ENCODE results near the gene SEMG2. TPM values are rescaled to one million over a fixed set of nuclear protein-coding genes. Genes with fewer than 3 reads are reported as not detected.

Gene SEMG2
- total and polyA plus RNA-seq, 2 of the 13 experiments (the other 11 are each of a cell fraction or from before 2014, with no cell fraction given), result not detected

DNA sequence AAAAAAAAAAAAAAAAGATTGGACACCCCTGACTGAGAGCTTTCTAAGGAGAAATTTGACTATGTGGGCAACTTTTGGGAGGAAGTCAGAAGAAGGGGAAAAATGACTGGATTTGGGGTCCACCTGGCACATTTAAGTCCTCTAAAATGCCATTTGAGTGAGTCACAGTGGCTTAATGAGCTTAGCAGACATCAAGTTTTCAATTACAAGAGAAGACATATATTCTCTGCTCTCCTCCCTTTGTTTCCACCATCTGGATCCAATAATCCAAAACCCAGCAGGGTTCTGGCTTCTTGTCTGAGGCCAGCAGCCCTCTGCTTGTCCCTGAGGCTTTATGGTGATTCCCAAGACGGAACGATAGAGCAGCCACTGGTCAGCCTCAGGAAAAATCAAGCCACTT lies 39.5 kb upstream of the SEMG2 start:
- DNase-seq (ENCODE audit: low spot score), result no peak
- Histone ChIP-seq H3K27ac (ENCODE audit: extremely low read length, insufficient read depth, low read length) (no peak overlapping the region), H3K36me3 (replicated peaks in 1 of 2; ENCODE audit: control insufficient read depth in 1 of 2, insufficient read depth in 2 of 2, low read length in 2 of 2) (no peaks in the 10 kb centered on the region), H4K20me1 (ENCODE audit: insufficient read depth, low read length) (no peaks in the 10 kb centered on the region), H3K4me1 (ENCODE audit: insufficient read depth, low read length) (no peaks in the 10 kb centered on the region), H3K9ac (ENCODE audit: insufficient read depth, low read depth, low read length) (no peak overlapping the region), H3K4me2 (ENCODE audit: low read depth, low read length) (no peak overlapping the region), H3K4me3 (replicated peaks in 1 of 3; ENCODE audit: insufficient read depth in 1 of 3, low read depth in 2 of 3, low read length in 3 of 3) (no peak overlapping the region), H3K79me2 (ENCODE audit: insufficient read depth, low read length) (no peaks in the 10 kb centered on the region), H2AFZ (ENCODE audit: low read length) (no peak overlapping the region), H3K27me3 (ENCODE audit: control insufficient read depth in 1 of 2, insufficient read depth in 2 of 2, low read length in 2 of 2) (peaks cover 0 to 12% of the 10 kb centered on the region in 2 experiments; a peak in 2 of 5 replicates), H3K9me3 (ENCODE audit: low read length) (no peaks in the 10 kb centered on the region)
- in situ Hi-C loops (cut with HindIII; ENCODE audit: extremely low pct_ligation_motif_present, low pct_unique_long_range_greater_than_20kb), result no loop called here
- no peak for ATAC-seq
- BruUV-seq (replicated peaks), result no TSS peak
- ChIA-PET POLR2A (no interaction called here), CTCF (ENCODE audit: low intra/inter-chr PET ratio, low total read pairs) (no interaction called here)
- WGBS (ENCODE audit: low lambda C conversion rate), result 38% methylated on average over 2 of the region's 2 CpGs
- FAIRE-seq, result no peak
- TF ChIP-seq ZNF510 (CRISPR knock-in tag; IDR thresholded peaks at IDR 0.05; ENCODE audit: low read depth) (no peak), SSRP1 (CRISPR knock-in tag; IDR thresholded peaks at IDR 0.05) (no peak), ZNF282 (IDR thresholded peaks at IDR 0.05; ENCODE audit: partially characterized antibody) (no peak)
- intact Hi-C loops (cut with micrococcal nuclease; ENCODE audit: unreplicated experiment), result no loop called here

- no TSS peak for BruUV-seq (replicated peaks)
- H2AFZ ChIP-seq (ENCODE audit: low read length), result no peak overlapping the region
- no peaks in the 10 kb centered on the region for H3K9me3 ChIP-seq (ENCODE audit: low read length)
- WGBS (ENCODE audit: low lambda C conversion rate), result 12% methylated on average over 2 of the region's 2 CpGs
- FAIRE-seq (no peak), ATAC-seq (no peak), DNase-seq (ENCODE audit: low spot score) (no peak)
- no peaks in the 10 kb centered on the region for H3K79me2 ChIP-seq (ENCODE audit: insufficient read depth, low read length)
- H3K36me3 ChIP-seq (replicated peaks in 1 of 2; ENCODE audit: control insufficient read depth in 1 of 2, insufficient read depth in 2 of 2, low read length in 2 of 2), result no peaks in the 10 kb centered on the region
- H4K20me1 ChIP-seq (ENCODE audit: insufficient read depth, low read length), result no peaks in the 10 kb centered on the region
- no peak overlapping the region for H3K9ac ChIP-seq (ENCODE audit: insufficient read depth, low read depth, low read length)
- no peaks in the 10 kb centered on the region for H3K4me1 ChIP-seq (ENCODE audit: insufficient read depth, low read length)
- ChIA-PET POLR2A (no interaction called here), CTCF (ENCODE audit: low intra/inter-chr PET ratio, low total read pairs) (no interaction called here)
- no peak overlapping the region for H3K4me3 ChIP-seq (replicated peaks in 1 of 3; ENCODE audit: insufficient read depth in 1 of 3, low read depth in 2 of 3, low read length in 3 of 3)
- no peak overlapping the region for H3K27ac ChIP-seq (ENCODE audit: extremely low read length, insufficient read depth, low read length)
- no peak overlapping the region for H3K4me2 ChIP-seq (ENCODE audit: low read depth, low read length)
- intact Hi-C loops (cut with micrococcal nuclease; ENCODE audit: unreplicated experiment) (no loop called here), in situ Hi-C loops (cut with HindIII; ENCODE audit: extremely low pct_ligation_motif_present, low pct_unique_long_range_greater_than_20kb) (no loop called here)
- peaks cover 0 to 12% of the 10 kb centered on the region in 2 experiments; a peak in 2 of 5 replicates for H3K27me3 ChIP-seq (ENCODE audit: control insufficient read depth in 1 of 2, insufficient read depth in 2 of 2, low read length in 2 of 2)
- no peak for TF ChIP-seq NCOA2 (CRISPR knock-in tag; IDR thresholded peaks at IDR 0.05)
- no peak for TF ChIP-seq ZMYM2 (CRISPR knock-in tag; IDR thresholded peaks at IDR 0.05)
- no peak for TF ChIP-seq PRMT3 (CRISPR knock-in tag; IDR thresholded peaks at IDR 0.05; ENCODE audit: borderline replicate concordance, low read depth)
- TF ChIP-seq NFKBIZ (CRISPR knock-in tag; IDR thresholded peaks at IDR 0.05), result no peak
- TF ChIP-seq FOXK1 (CRISPR knock-in tag; IDR thresholded peaks at IDR 0.05; ENCODE audit: borderline replicate concordance, low read depth), result no peak
- no peak for TF ChIP-seq ZNF792 (CRISPR knock-in tag; IDR thresholded peaks at IDR 0.05)
- no peak for TF ChIP-seq NONO (IDR thresholded peaks at IDR 0.05)
- no peak for TF ChIP-seq NONO (CRISPR knock-in tag; conservative IDR thresholded peaks at IDR 0.05)
- TF ChIP-seq HNRNPL (IDR thresholded peaks at IDR 0.05; ENCODE audit: low read depth, low read length), result no peak
- no peak for TF ChIP-seq ATF7 (IDR thresholded peaks at IDR 0.05)
- TF ChIP-seq ATF7 (CRISPR knock-in tag; IDR thresholded peaks at IDR 0.05), result no peak
- no peak for TF ChIP-seq DNMT1 (CRISPR knock-in tag; IDR thresholded peaks at IDR 0.05)
- TF ChIP-seq ZNF773 (CRISPR knock-in tag; IDR thresholded peaks at IDR 0.05; ENCODE audit: borderline replicate concordance), result no peak
- no peak for TF ChIP-seq ZNF160 (CRISPR knock-in tag; IDR thresholded peaks at IDR 0.05)
- TF ChIP-seq SPEN (CRISPR knock-in tag; IDR thresholded peaks at IDR 0.05; ENCODE audit: low read depth), result no peak
Measured at GRCh38 chr20:45183084-45183483, 38.1 kb upstream of the SEMG2 start.
